Measurements from ENCODE around the gene SLC38A10.

The SLC38A10 gene

DNA sequence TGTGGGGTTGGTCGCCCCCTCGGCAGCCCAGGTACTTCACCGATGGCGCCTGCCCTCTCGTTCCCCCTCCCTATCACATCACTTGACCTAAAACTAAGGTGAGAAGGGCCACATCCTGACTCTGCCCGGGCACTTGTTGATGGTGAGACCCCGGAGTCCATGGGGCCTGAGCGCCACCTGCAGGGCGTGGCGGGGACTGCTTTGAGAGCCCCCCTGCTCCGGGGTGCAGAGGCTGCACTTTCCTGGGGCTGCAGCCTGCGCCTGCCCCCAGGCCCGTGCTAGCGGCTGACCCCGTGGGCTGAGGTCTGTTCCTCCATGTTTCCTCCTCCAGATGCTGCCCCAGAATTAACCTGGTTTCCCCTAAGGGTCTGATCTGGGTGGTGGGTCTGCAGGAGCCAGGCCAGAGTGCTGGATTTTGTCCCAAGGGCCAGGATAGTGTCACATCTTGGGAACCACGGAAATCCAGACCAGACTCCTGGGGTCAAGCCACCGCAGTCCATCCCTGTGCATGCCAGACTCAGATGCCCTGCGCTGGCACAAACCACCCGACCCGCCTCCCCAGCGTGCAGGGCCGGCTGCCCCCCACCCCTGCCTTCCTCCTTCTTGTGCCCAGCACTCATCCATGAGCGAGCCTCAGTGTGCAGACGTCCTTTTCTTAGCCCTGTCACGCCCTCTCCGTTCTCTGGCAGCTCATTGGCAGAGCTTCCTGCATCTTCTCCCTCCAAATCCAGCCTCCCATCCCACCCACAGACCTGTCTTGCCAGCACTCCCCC, 53.3 kb downstream of the SLC38A10 start:
- Histone ChIP-seq H3K4me3 (0 out of 20 replicates have a peak overlapping the region, but pooled peaks of 1 of the 10 experiments have one; percentile 99), H3K9ac (no peak overlapping the region; a peak in 1 of 22 replicates), H3K27me3 (no peaks in the 10 kb centered on the region), H3K9me3 (replicated peaks in 1 of 11) (no peaks in the 10 kb centered on the region), H3K27ac (no peak overlapping the region), H4K20me1 (peaks cover 14 to 88% (median 74%) of the 10 kb centered on the region in 11 experiments; a peak in 21 of 22 replicates), H3K4me2 (peak overlapping the region in 8 of 11 experiments; percentile 18 to 99 (median 96); a peak in 14 of 22 replicates), H3K4me1 (peaks cover 29 to 66% (median 62%) of the 10 kb centered on the region in 10 experiments), H3K36me3 (peaks cover 12 to 45% (median 25%) of the 10 kb centered on the region in 11 experiments; a peak in 20 of 22 replicates)
- TF ChIP-seq Cebpa-rat (IDR thresholded peaks at IDR 0.05): no peak

GRCh38 chr17:81241203-81241602, 53.9 kb downstream of the SLC38A10 start:
- H3K27ac ChIP-seq: no peak overlapping the region
- peaks cover 12 to 45% (median 25%) of the 10 kb centered on the region in 11 experiments; a peak in 21 of 22 replicates for H3K36me3 ChIP-seq
- peaks cover 21 to 88% (median 74%) of the 10 kb centered on the region in 11 experiments; a peak in 21 of 22 replicates for H4K20me1 ChIP-seq
- H3K9me3 ChIP-seq (replicated peaks in 1 of 11): no peaks in the 10 kb centered on the region
- no peaks in the 10 kb centered on the region for H3K27me3 ChIP-seq
- H3K9ac ChIP-seq: peak overlapping the region in 7 of 11 experiments; percentile 88 to 96 (median 92); a peak in 7 of 22 replicates
- H3K4me1 ChIP-seq: peaks cover 35 to 67% (median 63%) of the 10 kb centered on the region in 10 experiments
- H3K4me2 ChIP-seq: peak overlapping the region; percentile 89 to 99 (median 94); a peak in 21 of 22 replicates
- no peak for TF ChIP-seq Cebpa-rat (IDR thresholded peaks at IDR 0.05)
- H3K4me3 ChIP-seq: peak overlapping the region in 3 of 10 experiments; percentile 94 to 99 (median 98); a peak in 3 of 20 replicates

GRCh38 chr17:81240761-81241160, 54.3 kb downstream of the SLC38A10 start:
- Histone ChIP-seq H4K20me1 (peaks cover 25 to 88% (median 71%) of the 10 kb centered on the region in 11 experiments; a peak in 21 of 22 replicates), H3K9ac (peak overlapping the region; percentile 88 to 96 (median 92); a peak in 20 of 22 replicates), H3K27me3 (no peaks in the 10 kb centered on the region), H3K36me3 (peaks cover 12 to 44% (median 27%) of the 10 kb centered on the region in 11 experiments; a peak in 21 of 22 replicates), H3K4me1 (peaks cover 38 to 62% (median 59%) of the 10 kb centered on the region in 10 experiments), H3K9me3 (replicated peaks in 1 of 11) (no peaks in the 10 kb centered on the region), H3K4me2 (peak overlapping the region; percentile 89 to 99 (median 94)), H3K4me3 (peak overlapping the region; percentile 83 to 99 (median 95); a peak in 18 of 20 replicates), H3K27ac (peak overlapping the region in 1 of 11 experiments; percentile 93; a peak in 1 of 22 replicates)
- no peak for TF ChIP-seq Cebpa-rat (IDR thresholded peaks at IDR 0.05)

- H4K20me1 ChIP-seq: peaks cover 33 to 88% (median 71%) of the 10 kb centered on the region in 11 experiments; a peak in 21 of 22 replicates
- no peak for TF ChIP-seq Cebpa-rat (IDR thresholded peaks at IDR 0.05)
Observed at GRCh38 chr17:81239714-81240555, 55.2 kb downstream of the SLC38A10 start.

DNA sequence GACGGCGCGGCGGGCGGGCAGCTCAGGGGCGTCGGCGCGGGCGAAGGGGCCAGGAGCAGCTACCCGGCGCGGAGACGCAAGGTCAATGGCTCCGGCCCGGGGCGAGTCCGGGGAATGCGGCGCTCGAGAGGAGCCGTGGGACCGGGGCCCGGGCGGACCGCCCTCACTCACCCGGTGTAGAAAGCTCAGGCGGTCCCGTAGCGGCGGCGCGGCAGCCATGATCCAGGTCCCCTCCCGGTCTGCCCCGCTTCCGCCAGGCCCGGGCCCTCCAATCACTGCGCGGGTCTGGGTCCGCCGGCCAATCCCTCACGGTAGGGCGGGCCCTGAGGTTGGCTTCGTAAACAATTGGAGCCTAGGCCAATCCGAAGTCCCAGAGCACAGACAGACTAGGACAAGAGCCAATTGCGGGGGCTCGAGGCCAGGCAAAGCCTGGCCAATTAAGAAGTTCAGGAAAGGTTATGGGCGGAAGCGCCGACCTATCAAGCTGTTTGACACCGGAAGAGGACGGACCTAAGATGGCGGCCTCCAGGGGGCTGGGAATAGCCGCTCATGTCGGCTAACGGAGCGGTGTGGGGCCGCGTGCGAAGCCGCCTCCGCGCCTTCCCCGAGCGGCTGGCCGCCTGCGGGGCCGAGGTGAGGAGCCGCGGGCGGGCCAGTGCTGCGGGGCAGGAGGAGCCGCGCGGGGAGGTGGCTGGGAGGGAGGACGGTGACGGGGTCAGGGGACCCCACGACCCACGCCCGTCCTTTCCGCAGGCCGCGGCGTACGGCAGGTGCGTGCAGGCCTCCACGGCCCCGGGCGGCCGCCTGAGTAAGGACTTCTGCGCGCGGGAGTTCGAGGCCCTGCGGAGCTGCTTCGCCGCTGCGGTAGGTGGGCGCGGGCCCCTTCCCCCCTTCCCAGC, 56.0 kb downstream of the SLC38A10 start, which contains the start of the genes NDUFAF8 and TEPSIN:
Gene NDUFAF8, plus strand, starts transcription at position 504 of the 899 bp plus-strand sequence. Its CDS starts 46 bp downstream, at position 550.
Gene TEPSIN, minus strand, starts transcription at position 241 of the 899 bp plus-strand sequence. Its CDS starts 22 bp downstream, at position 219.
- Histone ChIP-seq H3K27me3 (no peaks in the 10 kb centered on the region), H3K4me1 (peaks cover 38 to 46% (median 45%) of the 10 kb centered on the region in 10 experiments), H3K9ac (peak within 1 kb of the TSS; percentile 88 to 96 (median 94)), H3K27ac (peak within 1 kb of the TSS; percentile 74 to 94 (median 91)), H3K36me3 (peaks cover 12 to 53% (median 36%) of the 10 kb centered on the region in 11 experiments; a peak in 21 of 22 replicates), H3K4me3 (peak within 1 kb of the TSS; percentile 83 to 99 (median 95)), H3K9me3 (replicated peaks in 1 of 11) (no peaks in the 10 kb centered on the region), H4K20me1 (peaks cover 38 to 88% (median 68%) of the 10 kb centered on the region in 11 experiments; a peak in 20 of 22 replicates), H3K4me2 (peak within 1 kb of the TSS; percentile 94 to 100 (median 98))
- no peak for TF ChIP-seq Cebpa-rat (IDR thresholded peaks at IDR 0.05)

More at GRCh38 chr17:81239714-81240555, 55.2 kb downstream of the SLC38A10 start:
- no peaks in the 10 kb centered on the region for H3K9me3 ChIP-seq (replicated peaks in 1 of 11)
- H3K4me2 ChIP-seq: peak overlapping the region; percentile 89 to 99 (median 94)
- peak overlapping the region; percentile 83 to 99 (median 95) for H3K4me3 ChIP-seq
- H3K36me3 ChIP-seq: peaks cover 12 to 46% (median 30%) of the 10 kb centered on the region in 11 experiments; a peak in 21 of 22 replicates
- H3K9ac ChIP-seq: peak overlapping the region; percentile 88 to 96 (median 92)
- H3K27ac ChIP-seq: peak overlapping the region; percentile 65 to 94 (median 91)
- H3K4me1 ChIP-seq: peaks cover 38 to 54% (median 51%) of the 10 kb centered on the region in 10 experiments
- H3K27me3 ChIP-seq: no peaks in the 10 kb centered on the region

DNA sequence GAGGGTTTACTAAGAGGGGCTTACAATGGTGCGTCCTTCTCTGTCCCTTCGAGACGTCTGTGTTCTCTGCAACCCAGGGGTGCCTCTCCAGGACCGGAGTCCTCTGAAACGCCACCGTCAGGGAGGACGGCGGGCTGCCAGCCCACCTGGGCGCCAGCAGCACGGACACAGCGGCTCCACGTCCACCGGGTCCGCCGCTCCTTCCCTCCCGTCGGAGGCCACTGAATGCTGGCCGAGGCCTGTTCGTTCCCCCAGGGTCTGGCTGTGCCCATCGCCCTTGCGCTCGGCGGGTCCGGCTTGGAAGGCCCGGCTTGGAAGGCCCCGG, 56.7 kb downstream of the SLC38A10 start:
- TF ChIP-seq Cebpa-rat (IDR thresholded peaks at IDR 0.05): no peak

More for the DNA sequence above, 56.7 kb downstream of the SLC38A10 start:
- Histone ChIP-seq H3K36me3 (peaks cover 17 to 59% (median 42%) of the 10 kb centered on the region in 11 experiments), H3K4me1 (peaks cover 38 to 46% (median 45%) of the 10 kb centered on the region in 10 experiments), H3K9ac (peak overlapping the region; percentile 88 to 96 (median 94)), H3K9me3 (replicated peaks in 1 of 11) (no peaks in the 10 kb centered on the region), H3K27ac (peak overlapping the region; percentile 74 to 93 (median 85)), H3K4me2 (peak overlapping the region; percentile 90 to 100 (median 98)), H3K27me3 (no peaks in the 10 kb centered on the region), H4K20me1 (peaks cover 44 to 92% (median 71%) of the 10 kb centered on the region in 11 experiments; a peak in 20 of 22 replicates), H3K4me3 (peak overlapping the region; percentile 83 to 99 (median 95))
